Right renal cortex interstitium (tissue), 3 donors: Measurements from ENCODE around the gene MLLT11. TPM values are rescaled to one million over a fixed set of nuclear protein-coding genes. Genes with fewer than 3 reads are reported as not detected.

ENCODE experiments used
- polyA plus RNA-seq, 3 donors: library from polyadenylated mRNA; unstranded; fragments of 120-200 nt; gene quantifications; one replicate each; pipeline ENCODE4 v1.2.1, GENCODE V29; 2013; ENCODE audit not compliant: insufficient read length in 3 of 3

MLLT11 gene
- polyA plus RNA-seq, 3 donors, result 23.5 to 25.4 (median 25.1) TPM

Other genes with a start within 250 kb of the MLLT11 start
- gene ARNT, start 183.8 kb upstream of the MLLT11 start, polyA plus RNA-seq, result 10 to 100 TPM; 54.9 to 56.9 (median 56.6) TPM
- under 1 TPM in 2 of 3 donors, not detected in 1; 0.12 to 0.21 TPM for gene CTXND2, start 173.3 kb upstream of the MLLT11 start, polyA plus RNA-seq
- gene SETDB1, start 134.0 kb upstream of the MLLT11 start, polyA plus RNA-seq, result 10 to 100 TPM; 77.4 to 90.5 (median 84.1) TPM
- gene CERS2, start 85.6 kb upstream of the MLLT11 start, polyA plus RNA-seq, result 100 to 1,000 TPM; 297 to 304 (median 298) TPM
- gene ANXA9, start 78.1 kb upstream of the MLLT11 start, polyA plus RNA-seq, result 10 to 100 TPM; 12.4 to 16.7 (median 15.3) TPM
- gene MINDY1, start 53.5 kb upstream of the MLLT11 start, polyA plus RNA-seq, result 10 to 100 TPM; 38.4 to 41.3 (median 39.3) TPM
- 10 to 100 TPM; 49.1 to 51.8 (median 50.2) TPM for gene PRUNE1, start 51.9 kb upstream of the MLLT11 start, polyA plus RNA-seq
- gene BNIPL, start 23.8 kb upstream of the MLLT11 start, polyA plus RNA-seq, result 1 to 10 TPM; 1.0 to 2.5 (median 1.7) TPM
- gene C1orf56, start 12.6 kb upstream of the MLLT11 start, polyA plus RNA-seq, result 10 to 100 TPM; 11.1 to 11.5 (median 11.3) TPM
- gene CDC42SE1, start 775 bp upstream of the MLLT11 start, polyA plus RNA-seq, result 10 to 100 TPM; 73.6 to 76.2 (median 73.8) TPM
- gene GABPB2, start 10.4 kb downstream of the MLLT11 start, polyA plus RNA-seq, result 10 to 100 TPM; 10.2 to 11.0 (median 10.7) TPM
- gene SEMA6C, start 86.2 kb downstream of the MLLT11 start, polyA plus RNA-seq, result 10 to 100 TPM; 20.9 to 22.8 (median 22.3) TPM
- gene TNFAIP8L2, start 96.3 kb downstream of the MLLT11 start, polyA plus RNA-seq, result 1 to 10 TPM; 1.2 to 1.5 (median 1.3) TPM
- gene LYSMD1, start 105.5 kb downstream of the MLLT11 start, polyA plus RNA-seq, result 10 to 100 TPM; 17.1 to 21.9 (median 18.1) TPM
- gene SCNM1, start 105.7 kb downstream of the MLLT11 start, polyA plus RNA-seq, result 10 to 100 TPM; 37.6 to 38.8 (median 38.5) TPM
- gene TMOD4, start 115.6 kb downstream of the MLLT11 start, polyA plus RNA-seq, result 1 to 10 TPM in 1 of 3 donors, under 1 TPM in 2; 0.48 to 1.0 (median 0.64) TPM
- 10 to 100 TPM; 71.1 to 75.7 (median 73.5) TPM for gene VPS72, start 129.8 kb downstream of the MLLT11 start, polyA plus RNA-seq
- 10 to 100 TPM; 64.0 to 71.3 (median 65.4) TPM for gene PIP5K1A, start 138.2 kb downstream of the MLLT11 start, polyA plus RNA-seq
- gene PSMD4, start 194.3 kb downstream of the MLLT11 start, polyA plus RNA-seq, result 100 to 1,000 TPM; 170 to 184 (median 183) TPM
- gene ZNF687, start 221.9 kb downstream of the MLLT11 start, polyA plus RNA-seq, result 10 to 100 TPM; 21.9 to 23.0 (median 22.6) TPM